ENCODE measurements around the gene ZFAND3.
A peak's percentile ranks its signal among the peaks of the same experiment; 100 is the strongest.
"Not testable (repeated sequence)": the region's sequence is repeated elsewhere in the genome, so short reads cannot be mapped to it uniquely, and the experiment has no call there.

ZFAND3 gene

DNA sequence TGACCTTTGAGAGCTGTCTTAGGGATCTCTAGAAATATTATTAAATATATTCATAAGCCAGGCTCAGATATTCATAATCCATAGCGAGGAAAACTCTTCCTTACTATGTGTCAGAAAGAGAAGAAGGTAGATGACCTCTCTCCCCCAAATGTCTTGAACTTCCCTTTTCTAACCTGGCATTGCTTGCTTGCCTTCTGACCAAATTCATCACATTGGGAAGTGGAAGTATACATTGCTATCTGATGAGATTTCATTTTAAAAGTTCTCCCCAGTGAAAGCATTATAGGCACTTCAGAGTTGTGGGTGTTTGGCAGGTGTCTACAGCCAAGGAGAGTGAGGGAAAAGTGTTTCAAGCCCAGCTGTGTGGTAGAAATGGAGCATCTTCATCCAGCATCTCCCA is 197.3 kb downstream of the ZFAND3 start:
- no peak for DNase-seq

DNA sequence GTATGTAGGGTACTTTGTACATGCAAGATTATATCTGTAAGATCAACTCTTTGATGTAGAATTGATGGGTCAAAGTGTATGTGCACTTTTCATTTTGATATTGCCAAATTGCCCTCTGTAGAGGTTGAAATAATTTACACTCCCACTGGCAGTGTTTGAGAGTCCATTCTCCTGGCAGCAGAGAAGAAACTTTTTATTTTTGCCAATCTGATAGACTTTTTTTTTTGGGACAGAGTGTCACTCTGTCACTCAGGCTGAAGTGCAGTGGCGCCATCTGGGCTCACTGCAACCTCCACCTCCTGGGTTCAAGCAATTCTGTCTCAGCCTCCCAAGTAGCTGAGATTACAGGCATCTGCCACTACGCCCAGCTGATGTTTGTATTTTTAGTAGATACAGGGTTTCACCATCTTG is 199.2 kb downstream of the ZFAND3 start:
- DNase-seq: no peak

DNA sequence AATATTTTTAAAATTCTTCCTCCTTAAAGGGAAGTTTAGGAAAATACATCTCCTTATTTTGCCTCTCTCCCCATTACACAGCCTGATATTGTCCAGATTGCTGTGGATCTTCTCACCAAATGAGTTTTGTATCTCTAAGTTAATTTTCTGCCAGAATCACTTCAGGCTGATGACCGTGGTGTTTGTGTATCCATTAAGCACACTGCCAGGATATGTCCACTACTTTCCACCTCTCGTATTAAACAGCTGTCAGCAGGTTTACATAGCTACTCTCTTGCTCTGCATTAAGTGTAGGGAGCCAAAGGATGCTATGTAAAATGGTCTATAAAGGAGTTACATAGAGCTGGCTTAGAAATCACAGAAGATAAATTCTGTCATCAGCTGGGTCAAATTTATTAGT is 201.1 kb downstream of the ZFAND3 start:
- no peak for DNase-seq

DNA sequence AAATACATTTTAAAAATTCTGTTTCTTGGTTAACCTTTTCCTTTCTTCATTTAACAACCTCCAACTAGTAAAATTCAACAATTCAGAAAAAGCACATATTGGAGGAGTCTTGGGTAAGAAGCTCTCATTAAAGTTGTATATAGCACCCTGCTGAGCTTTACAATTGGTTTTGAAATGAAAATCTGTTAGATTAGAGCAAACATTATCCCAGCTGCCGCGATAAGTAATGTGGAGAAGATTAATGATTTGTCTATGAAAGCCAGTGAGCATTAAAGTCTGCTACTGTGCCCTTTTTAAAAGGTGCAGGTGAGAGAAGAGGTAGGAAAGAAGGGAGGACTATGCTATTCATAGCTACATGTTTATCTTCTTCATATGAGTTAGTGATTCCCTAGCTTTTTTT is 201.5 kb downstream of the ZFAND3 start:
- DNase-seq: no peak

DNA sequence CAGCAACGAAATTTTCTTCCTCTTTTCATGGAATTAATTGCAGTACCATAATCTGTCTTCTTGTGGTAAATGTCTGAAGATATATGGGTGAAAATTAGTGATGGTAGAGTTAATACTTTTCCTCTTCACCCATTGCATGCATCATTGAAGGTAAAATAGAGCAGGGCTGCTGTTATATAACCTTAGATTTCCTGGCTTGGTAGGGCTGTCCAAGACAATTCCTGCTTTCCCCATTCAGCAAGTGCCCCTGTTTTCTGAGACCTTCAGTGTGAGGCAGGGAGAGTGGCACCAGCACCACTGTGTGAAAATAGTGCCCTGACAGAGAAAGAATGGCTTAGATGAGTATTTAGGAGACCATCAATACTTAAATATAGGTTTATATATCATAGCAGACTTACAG is 202.0 kb downstream of the ZFAND3 start:
- no peak for DNase-seq

DNA sequence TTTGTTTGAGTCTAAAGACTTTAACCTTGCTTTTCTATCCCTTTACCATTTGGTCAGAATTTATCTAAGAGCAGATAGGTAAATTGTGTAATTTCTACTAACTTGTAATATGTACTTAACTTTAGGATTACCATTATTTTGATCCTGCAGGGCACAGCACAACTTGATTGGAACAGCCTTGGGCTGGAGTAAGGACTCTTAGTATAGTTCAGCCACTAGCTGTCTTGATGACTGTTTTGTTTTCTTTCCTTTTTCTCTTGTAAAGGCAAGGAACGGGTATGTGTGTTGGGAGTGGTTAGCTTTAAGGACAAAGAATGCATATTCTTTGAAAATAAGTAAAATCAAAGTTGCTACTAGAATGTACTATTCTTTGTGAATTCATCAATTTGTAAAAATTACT is 203.2 kb downstream of the ZFAND3 start:
- DNase-seq: peak; percentile 1

DNA sequence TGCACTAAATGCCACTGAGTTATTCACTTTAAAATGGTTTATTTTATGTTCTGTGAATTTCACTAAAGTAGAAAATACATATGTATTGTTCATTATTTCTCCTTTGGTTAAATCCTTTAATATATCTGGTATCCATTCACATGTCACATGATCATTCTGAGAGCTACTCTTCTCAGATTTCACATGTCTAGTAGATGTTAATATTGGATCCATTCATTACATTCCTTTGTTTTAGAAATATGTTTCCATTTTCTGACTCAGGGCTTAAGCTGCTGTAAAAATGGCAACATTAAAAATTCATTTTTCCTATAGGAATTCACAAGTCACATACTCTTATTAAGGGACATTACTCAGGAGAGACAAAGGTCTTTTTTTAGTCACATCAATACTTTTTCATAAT is 205.4 kb downstream of the ZFAND3 start:
- DNase-seq: peak; percentile 79

DNA sequence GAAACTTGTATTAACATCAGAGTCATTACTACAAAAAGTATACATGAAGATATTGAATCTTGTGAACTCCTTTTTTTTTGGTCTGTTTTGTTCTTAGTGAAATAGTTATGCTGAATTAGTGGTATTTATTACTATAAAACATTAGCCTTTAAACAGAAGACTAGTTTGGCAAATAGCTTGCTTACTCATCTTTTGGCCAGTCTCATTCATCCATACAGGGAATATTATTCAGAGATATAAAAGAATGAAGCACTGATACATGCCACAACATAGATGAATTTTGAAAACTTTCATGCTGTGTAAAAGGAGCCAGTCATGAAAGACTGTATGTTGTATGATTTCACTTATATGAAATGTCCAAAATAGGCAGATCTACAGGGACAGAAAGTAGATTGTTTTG is 205.9 kb downstream of the ZFAND3 start:
- peak; percentile 52 for DNase-seq

DNA sequence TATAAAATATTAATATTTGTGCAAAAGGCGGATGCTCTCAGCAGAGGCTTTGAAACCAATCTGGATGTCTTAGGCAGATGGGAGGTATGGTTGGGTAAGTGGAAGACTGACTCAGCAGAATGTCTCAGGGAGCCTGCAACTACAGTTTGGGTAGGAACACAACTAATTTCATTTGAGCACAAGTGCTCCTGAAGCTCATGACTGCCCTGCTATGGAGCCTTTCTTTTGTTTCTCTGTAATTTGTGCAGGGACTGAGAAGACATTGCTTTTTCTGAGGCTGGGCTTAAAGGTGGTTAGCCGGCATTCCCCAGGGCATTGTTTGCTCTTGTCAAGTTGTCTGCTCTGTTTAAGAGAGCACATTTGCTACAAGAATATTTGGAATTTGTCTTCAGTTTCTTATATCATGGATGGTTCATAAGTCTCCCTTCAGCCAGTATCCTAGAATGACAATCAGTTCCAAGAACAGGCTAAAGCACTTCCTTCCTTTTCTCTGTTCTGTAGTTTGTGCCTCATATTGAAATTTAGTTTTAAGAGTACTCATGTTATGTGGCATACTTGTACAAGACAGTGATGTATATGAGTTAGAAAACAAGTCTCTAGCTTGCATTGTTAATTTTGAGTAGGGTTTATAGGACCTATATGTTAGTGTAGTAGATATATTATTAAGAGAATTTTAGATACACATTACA is 208.3 kb downstream of the ZFAND3 start:
- no peak for DNase-seq

DNA sequence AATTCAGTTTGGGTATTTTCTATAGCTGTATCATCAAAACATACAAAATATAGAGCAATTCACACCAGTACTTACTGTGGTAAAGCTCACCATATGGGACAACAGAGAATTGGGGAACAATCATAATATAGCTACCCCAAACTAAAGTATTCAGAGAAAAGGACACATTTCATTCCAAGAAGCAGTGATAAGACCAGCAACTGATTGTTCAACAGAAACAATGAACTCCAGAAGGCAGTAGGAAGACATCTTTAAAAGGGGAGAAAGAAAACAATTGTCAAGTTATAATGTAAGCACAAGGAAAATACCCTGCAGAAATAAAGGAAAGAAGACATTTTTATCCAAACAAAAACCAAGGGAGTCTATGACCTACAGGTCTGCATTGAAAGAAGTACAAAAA is 210.9 kb downstream of the ZFAND3 start:
- DNase-seq: no peak

DNA sequence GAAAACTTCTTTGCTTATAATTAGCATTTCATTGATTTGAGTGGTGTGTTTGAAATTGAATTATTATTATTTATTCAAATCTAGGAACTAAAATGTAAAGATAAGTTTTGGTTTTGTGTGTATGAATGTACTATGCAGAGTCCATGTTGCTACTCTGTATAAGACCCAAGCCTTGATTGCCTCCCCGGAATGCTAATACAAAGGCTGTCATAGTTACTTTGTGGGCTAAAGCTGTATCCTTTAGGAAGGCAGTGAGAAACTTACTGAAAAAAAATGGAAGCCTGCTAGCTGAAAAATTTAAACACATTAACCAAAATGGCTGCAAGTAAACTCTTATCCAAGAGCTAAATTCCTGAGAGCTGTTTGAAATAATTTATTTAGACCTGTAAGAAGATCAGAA is 213.3 kb downstream of the ZFAND3 start:
- no peak for DNase-seq

DNA sequence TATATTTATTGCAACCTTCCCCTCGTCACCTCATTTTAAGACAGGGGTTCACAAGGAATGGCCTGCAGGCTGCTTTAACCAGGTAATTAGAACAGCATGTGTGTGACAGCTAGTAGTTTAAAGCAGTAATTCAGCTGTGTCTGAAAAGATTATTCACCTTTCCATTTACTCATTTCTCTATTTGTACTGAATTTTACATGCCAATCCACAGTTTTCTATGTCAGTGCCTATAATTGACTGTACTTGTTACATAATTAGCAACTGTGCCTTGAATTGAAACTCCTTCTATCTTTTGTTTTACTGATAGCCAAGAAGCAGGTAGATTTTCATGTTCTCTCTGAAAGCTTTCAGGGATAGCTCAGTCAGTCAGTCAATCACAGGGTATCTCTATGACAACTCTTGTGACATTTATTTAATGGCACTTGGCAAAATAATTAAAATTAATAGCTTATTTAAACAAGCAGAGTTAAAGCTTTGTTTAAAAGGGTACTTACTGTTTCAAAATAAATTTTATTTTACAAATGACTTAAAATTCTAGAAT is 214.0 kb downstream of the ZFAND3 start:
- DNase-seq: no peak

DNA sequence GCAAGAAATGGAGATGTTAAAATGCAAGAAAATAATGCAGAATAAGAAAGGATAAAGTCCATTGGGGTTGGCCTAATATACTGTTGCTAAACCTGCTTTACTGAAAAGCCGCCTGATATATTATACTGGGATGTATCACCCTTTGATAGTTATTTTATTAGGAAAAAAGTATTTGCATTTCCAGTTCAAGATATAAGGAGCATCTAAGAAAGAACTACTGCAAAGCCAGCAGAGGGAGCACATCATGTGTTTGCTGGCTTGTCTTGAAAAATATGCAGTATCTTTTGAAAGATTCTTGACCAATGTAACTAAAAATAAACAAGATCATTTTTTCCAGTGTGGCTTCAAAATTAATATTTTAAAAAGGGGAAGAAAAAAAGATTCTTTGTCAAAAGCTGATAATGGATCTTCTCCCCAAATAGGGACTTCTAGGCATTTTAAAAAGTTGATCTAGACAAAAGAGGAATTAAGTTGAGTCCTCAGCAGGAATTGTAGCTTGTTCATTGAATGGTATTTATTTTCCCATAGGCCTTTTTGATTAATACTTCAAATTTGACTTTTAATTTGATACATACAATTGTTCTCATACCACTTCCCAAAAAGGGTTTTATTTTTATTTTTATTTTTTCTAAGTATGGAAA is 214.9 kb downstream of the ZFAND3 start:
- peak; percentile 52 for DNase-seq

DNA sequence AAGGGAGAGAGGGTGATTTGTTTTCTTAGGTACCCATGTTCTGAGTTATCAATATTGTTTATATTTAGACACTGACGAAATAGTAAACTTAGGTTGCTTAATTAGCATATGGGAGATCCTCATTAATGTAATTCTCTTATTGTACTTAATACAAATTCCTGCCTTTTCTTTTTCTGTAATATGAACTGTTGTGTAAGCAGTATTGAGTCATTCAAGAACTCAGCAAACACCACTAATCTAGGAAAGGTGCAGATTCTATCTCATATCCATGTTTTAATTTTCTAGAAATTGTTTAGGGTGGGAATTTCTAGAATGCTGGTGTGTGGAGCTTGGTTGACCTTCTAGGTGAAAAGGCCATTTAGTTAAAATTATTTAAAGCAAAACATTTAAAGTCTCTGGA is 216.0 kb downstream of the ZFAND3 start:
- no peak for DNase-seq

DNA sequence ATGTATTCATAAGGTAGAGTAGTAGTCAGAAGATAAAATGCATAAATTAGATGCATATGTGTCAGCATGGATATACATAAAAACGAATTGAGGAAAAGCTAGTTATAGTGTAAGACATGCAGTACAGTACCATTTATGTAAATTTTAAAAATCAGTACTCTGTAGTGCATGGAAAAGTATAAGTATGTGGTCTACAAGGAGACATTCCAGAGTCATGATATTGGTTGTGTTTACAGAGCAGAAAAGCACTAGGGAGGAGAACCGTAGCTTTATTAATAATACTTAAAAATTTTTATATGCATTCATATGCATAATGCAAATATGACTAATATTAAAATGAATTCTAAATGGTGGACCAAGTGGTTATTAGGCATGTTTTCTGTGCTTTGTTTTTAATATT is 220.0 kb downstream of the ZFAND3 start:
- peak; percentile 35 for DNase-seq

DNA sequence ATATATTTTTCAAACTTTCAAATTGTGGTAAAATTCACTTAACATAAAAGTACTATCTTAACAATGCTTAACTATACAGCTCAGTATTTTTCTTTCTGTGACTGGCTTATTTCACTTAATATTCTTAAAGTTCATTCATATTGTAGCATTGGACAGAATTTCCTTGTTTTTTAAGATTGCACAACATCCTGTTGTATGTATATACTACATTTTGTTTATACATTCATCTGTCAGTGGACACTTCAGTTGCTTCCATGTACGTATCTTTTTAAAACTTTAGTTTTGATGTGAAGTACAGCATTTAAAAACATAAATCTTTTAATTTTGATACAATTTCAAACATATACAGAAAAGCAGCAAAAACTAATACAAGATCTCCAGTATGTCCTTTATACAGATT is 220.7 kb downstream of the ZFAND3 start:
- DNase-seq: no peak

DNA sequence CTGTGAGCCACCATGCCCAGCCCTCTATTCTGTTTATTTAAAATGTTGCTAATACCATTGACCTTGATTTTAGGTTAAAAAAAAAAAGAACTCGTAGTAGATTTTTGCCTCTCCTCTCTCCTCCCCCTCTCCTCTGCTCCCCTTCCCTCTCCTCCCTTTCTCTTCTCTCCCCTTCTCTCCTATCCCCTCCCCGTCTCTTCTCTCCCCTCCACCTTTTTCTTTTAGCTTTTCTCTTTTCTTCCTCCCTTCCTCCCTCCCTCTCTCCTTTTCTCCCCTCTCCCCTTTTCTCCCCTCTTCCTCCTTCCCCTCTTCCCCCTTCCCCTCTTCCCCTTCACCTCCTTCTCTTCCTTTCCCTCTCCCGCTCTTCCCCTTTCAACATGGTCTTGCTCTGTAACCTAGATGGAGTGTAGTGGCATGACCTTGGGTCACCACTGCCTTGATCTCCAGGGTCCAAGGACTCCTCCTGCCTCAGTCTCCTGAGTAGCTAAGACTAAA is 223.8 kb downstream of the ZFAND3 start:
- DNase-seq: no peak

DNA sequence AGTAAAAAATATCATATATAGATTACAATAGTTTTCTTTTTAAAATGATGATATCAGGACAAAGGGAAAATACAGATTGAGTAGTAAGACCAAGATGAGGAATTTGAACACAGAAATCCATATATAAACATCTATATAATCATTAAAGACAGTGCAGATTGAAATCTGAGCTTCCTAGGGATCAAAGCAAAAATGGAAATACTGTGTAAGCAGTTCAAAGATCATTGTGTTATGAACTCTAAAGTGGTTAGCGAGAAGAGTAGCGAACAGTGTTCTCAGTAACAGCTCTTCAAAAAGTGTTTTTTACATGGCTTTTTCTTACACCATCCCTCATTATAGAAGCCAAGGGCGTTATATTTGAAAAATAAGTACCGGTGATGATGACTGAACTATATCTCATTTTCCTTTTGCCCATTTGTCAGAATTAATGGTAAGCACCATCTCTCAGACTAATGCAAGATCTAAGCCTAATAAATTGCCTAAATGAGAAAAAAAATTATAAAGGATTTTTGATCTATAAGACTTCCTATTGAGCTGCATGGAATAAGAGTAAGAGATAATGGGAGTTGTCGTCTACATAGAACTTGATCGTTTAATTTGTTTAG is 226.3 kb downstream of the ZFAND3 start:
- no peak for DNase-seq

DNA sequence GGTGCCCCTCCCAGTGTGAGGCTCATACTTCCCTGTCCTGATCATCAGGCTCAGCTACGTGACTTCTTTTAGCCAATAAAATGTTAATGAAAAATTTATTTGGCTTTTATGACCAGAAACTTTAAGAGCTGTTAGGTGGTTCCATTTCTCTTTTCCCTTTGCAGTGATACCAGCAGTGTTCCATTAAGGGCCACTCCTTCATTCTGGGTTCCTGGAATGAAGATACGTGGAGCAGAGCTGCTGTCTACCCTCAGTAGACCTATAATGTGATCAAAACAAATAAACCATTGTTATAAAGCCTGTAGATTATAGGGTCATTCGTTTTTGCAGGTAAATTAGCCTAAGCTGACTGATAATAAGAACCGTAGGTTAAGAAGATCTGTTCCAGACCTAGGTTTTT is 228.0 kb downstream of the ZFAND3 start:
- no peak for DNase-seq

DNA sequence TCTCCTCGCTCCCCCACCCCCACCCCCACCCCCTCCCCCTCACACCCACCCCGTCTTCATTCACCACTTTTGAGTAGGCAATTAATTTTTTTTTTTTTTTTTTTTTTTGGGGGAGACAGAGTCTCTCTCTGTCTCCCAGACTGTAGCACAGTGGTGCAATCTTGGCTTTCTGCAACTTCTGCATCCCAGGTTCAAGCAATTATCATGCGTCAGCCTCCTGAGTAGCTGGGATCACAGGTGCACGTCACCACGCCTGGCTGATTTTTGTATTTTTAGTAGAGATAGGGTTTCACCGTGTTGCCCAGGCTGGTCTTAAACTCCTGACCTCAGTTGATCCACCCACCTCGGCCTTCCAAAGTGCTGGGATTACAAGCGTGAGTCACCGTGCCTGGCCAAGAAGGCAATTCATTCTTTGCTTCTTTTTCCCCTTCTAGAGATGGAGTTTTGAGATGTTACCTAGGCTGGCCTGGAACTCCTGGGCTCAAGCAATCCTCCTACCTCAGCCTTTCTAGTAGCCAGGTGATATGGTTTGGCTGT is 230.4 kb downstream of the ZFAND3 start:
- not testable (repeated sequence) for DNase-seq

DNA sequence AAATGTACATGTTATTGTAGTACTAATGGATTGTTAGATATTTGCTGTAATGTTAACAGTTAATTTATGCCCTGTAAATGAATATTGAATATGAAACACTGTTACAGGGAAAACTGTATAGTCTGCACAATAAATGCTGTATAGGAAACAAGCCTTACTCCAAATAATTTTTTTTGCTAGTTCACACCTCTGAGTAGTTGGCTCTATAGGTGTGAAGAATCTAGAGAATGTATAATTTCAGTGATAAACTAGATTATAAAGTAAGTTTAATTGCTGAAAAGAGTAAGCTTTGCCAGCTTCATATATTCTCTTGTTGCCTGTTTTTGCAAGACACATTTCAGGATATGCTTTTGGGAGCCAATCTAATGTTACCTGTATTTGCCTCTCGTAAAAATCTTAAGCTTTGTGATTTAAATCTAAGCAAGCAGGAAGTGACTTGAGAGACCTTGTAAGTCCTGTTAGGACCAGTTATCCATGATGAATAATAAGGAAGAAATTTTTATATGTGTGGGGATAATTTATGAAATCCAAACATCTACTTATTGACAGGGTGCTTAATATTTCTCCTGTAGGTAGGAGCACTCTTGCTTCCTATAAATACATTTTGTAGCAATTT is 232.4 kb downstream of the ZFAND3 start:
- no peak for DNase-seq

DNA sequence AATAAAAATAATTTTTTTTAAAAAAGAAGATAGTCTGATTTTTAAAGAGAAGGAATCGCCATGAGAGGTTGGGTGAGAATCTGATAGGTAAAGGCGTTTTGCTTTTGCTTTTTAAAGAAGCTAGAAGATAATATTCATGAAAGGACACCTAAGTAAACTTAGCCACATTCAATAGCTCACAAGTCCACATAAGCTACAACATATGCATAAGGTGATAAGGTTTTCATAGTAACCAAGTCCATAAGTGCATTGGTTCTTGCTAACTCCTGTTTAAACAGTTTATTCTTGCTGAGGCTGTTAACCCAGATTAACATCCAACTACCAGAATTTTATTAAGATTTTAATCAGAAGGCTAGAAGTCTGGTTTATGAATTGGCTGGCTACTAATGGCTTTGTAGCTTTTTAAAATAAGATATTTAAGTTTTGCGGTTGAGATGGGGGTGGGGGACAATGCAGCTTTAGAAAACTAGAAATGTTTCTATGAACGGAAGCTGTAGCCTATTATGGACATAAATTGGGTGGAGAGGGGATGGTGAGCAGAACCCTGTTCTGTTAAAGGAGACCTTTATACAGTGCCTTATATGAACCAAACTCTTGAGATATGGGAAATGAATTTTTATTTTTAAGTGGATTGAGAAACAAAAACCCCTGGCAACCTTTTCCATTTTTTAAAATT is 235.1 kb downstream of the ZFAND3 start:
- DNase-seq: no peak

DNA sequence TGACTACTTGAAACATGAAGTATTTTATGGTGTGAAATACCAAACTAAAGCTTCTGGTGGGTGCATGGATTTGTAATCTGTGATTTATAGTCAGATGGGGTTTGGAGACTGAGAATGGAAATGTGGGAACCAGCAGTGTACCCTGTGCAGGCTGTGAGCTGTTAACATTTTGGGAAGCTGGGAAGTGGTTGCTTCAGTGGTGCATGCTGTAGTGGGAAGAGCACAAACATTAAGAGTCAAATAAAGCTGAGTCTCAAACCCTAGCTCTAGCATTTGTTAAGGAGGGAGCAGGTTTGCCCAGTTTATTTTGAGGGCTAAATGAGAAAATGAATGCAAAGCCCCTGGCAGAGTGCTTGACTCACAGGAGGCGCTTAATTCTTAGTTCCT is 235.7 kb downstream of the ZFAND3 start:
- DNase-seq: no peak
